Trophoblast cell (in vitro differentiated cells and primary cell): Measurements from ENCODE around the gene KCNH1.

ENCODE experiments used
- DNase-seq, 2 donors: peaks; one replicate each; pipeline ENCODE4 v3.0.0-alpha.2; 2016
- H2AFZ ChIP-seq: 2 replicates; pipeline ENCODE4 v1.6.1; 2013; ENCODE audit warnings: low read length, moderate library complexity, mild to moderate bottlenecking; ENCODE audit not compliant: insufficient read depth, poor library complexity
- H2AK5ac ChIP-seq: 2 replicates; pipeline ENCODE4 v1.6.1; 2013; ENCODE audit warnings: mild to moderate bottlenecking, low read length
- H2BK120ac ChIP-seq: 2 replicates; pipeline ENCODE4 v1.6.1; 2013; ENCODE audit warnings: low read length, mild to moderate bottlenecking, moderate library complexity; ENCODE audit not compliant: insufficient read depth, poor library complexity
- H2BK12ac ChIP-seq: 2 replicates; pipeline ENCODE4 v1.6.1; 2013; ENCODE audit warnings: mild to moderate bottlenecking, low read length, moderate library complexity
- H2BK5ac ChIP-seq: 2 replicates; pipeline ENCODE4 v1.6.1; 2013; ENCODE audit warnings: low read length, low read depth, moderate library complexity, mild to moderate bottlenecking; ENCODE audit not compliant: poor library complexity
- H3K14ac ChIP-seq: 2 replicates; pipeline ENCODE4 v1.6.1; 2013; ENCODE audit warnings: mild to moderate bottlenecking, low read length
- H3K18ac ChIP-seq: 2 replicates; pipeline ENCODE4 v1.6.1; 2013; ENCODE audit warnings: mild to moderate bottlenecking, low read length
- H3K23ac ChIP-seq: 2 replicates; pipeline ENCODE4 v1.6.1; 2013; ENCODE audit warnings: low read length
- H3K27ac ChIP-seq: 2 replicates; pipeline ENCODE4 v1.5.1; 2013; ENCODE audit warnings: low read depth, mild to moderate bottlenecking, inconsistent platforms, low read length, moderate library complexity
- H3K27me3 ChIP-seq: 2 replicates; pipeline ENCODE4 v1.6.1; 2013; ENCODE audit warnings: inconsistent platforms, mild to moderate bottlenecking, low read length, moderate library complexity; ENCODE audit not compliant: insufficient read depth
- H3K36me3 ChIP-seq, 2 experiments: 1 replicate in 1 of 2; 2 replicates in 1 of 2; pipeline ENCODE4 v1.6.1; 2013; ENCODE audit warnings: low read length in 2 of 2, mild to moderate bottlenecking in 2 of 2, moderate library complexity in 1 of 2; ENCODE audit not compliant: insufficient read depth in 2 of 2, control insufficient read depth in 1 of 2
- H3K4ac ChIP-seq: 2 replicates; pipeline ENCODE4 v1.6.1; 2013; ENCODE audit warnings: low read depth, mild to moderate bottlenecking, low read length, moderate library complexity
- H3K4me1 ChIP-seq, 2 experiments: 1 replicate in 1 of 2; 2 replicates in 1 of 2; pipeline ENCODE4 v1.6.1; 2013; ENCODE audit warnings: low read length in 2 of 2, mild to moderate bottlenecking in 2 of 2, moderate library complexity in 1 of 2; ENCODE audit not compliant: insufficient read depth in 2 of 2, control insufficient read depth in 1 of 2
- H3K4me2 ChIP-seq: 2 replicates; pipeline ENCODE4 v1.6.1; 2013; ENCODE audit warnings: inconsistent platforms, mild to moderate bottlenecking, low read length, moderate library complexity
- H3K4me3 ChIP-seq: 2 replicates; pipeline ENCODE4 v1.5.1; 2013; ENCODE audit warnings: mild to moderate bottlenecking, low read depth, low read length, inconsistent platforms
- H3K79me1 ChIP-seq: one replicate; pipeline ENCODE4 v1.6.1; 2013; ENCODE audit warnings: low read length
- H3K79me2 ChIP-seq: 2 replicates; pipeline ENCODE4 v1.6.1; 2013; ENCODE audit warnings: low read length, mild to moderate bottlenecking; ENCODE audit not compliant: control insufficient read depth, insufficient read depth, poor library complexity
- H3K9ac ChIP-seq: 2 replicates; pipeline ENCODE4 v1.6.1; 2013; ENCODE audit warnings: mild to moderate bottlenecking, low read length
- H3K9me3 ChIP-seq: 2 replicates; pipeline ENCODE4 v1.6.1; 2013; ENCODE audit warnings: low read depth, mild to moderate bottlenecking, control low read depth, inconsistent platforms, low read length; ENCODE audit not compliant: insufficient read depth
- H4K12ac ChIP-seq: 2 replicates; pipeline ENCODE4 v1.6.1; 2013; ENCODE audit warnings: low read depth, mild to moderate bottlenecking, low read length, moderate library complexity
- H4K8ac ChIP-seq: 2 replicates; pipeline ENCODE4 v1.6.1; 2013; ENCODE audit warnings: low read depth, mild to moderate bottlenecking, low read length, moderate library complexity
- H4K91ac ChIP-seq: one replicate; pipeline ENCODE4 v1.6.1; 2013; ENCODE audit warnings: low read depth, mild to moderate bottlenecking, low read length, moderate library complexity
- WGBS: extraction: QIAGEN DNeasy Blood & Tissue Kit; methylation state at CpG from one replicate; pipeline ENCODE4 v1.1.7; 2013; ENCODE audit warnings: missing lambda C conversion rate; ENCODE audit not compliant: insufficient read length, insufficient coverage; ENCODE audit errors: extremely low coverage; 5-methylcytosine and 5-hydroxymethylcytosine counted together

KCNH1 gene

GRCh38 chr1:211169353-211169752 lies 35.4 kb upstream of the KCNH1 start:
- Histone ChIP-seq H3K4me2 (no peak overlapping the region), H3K14ac (no peak overlapping the region), H3K23ac (no peak overlapping the region), H2AFZ (no peak overlapping the region), H3K9ac (no peak overlapping the region), H3K4me3 (no peak overlapping the region), H3K36me3 (peaks cover 0 to 3% of the 10 kb centered on the region in 2 experiments), H3K27me3 (no peaks in the 10 kb centered on the region), H3K18ac (no peak overlapping the region), H3K4me1 (no peaks in the 10 kb centered on the region), H2AK5ac (no peak overlapping the region), H3K9me3 (peaks cover 6% of the 10 kb centered on the region), H2BK120ac (no peak overlapping the region), H2BK5ac (no peak overlapping the region), H4K8ac (no peak overlapping the region), H3K27ac (no peak overlapping the region), H3K79me1 (no peaks in the 10 kb centered on the region), H2BK12ac (no peak overlapping the region), H4K12ac (no peak overlapping the region), H3K79me2 (no peaks in the 10 kb centered on the region), H3K4ac (no peak overlapping the region), H4K91ac (no peak overlapping the region)
- peak; percentile 17 to 53 for DNase-seq
- WGBS = no CpG with 5 or more reads among the region's 1 CpG

GRCh38 chr1:211158866-211159265 lies 24.9 kb upstream of the KCNH1 start:
- H3K4me3 ChIP-seq = no peak overlapping the region
- H2AFZ ChIP-seq = no peak overlapping the region
- H3K9ac ChIP-seq = no peak overlapping the region
- H2BK12ac ChIP-seq = no peak overlapping the region
- no peak overlapping the region for H2BK5ac ChIP-seq
- H4K8ac ChIP-seq = no peak overlapping the region
- no peaks in the 10 kb centered on the region for H3K4me1 ChIP-seq
- H3K27ac ChIP-seq = no peak overlapping the region
- no peaks in the 10 kb centered on the region for H3K9me3 ChIP-seq
- no peak overlapping the region for H4K12ac ChIP-seq
- no peak overlapping the region for H3K4me2 ChIP-seq
- no CpG with 5 or more reads among the region's 1 CpG for WGBS
- H3K27me3 ChIP-seq = no peaks in the 10 kb centered on the region
- H2BK120ac ChIP-seq = no peak overlapping the region
- DNase-seq = no peak
- no peak overlapping the region for H3K4ac ChIP-seq
- H2AK5ac ChIP-seq = no peak overlapping the region
- no peak overlapping the region for H4K91ac ChIP-seq
- H3K79me2 ChIP-seq = no peaks in the 10 kb centered on the region
- no peak overlapping the region for H3K18ac ChIP-seq
- no peaks in the 10 kb centered on the region for H3K79me1 ChIP-seq
- no peak overlapping the region for H3K23ac ChIP-seq
- no peak overlapping the region for H3K14ac ChIP-seq
- no peaks in the 10 kb centered on the region for H3K36me3 ChIP-seq

- Histone ChIP-seq H3K4me3 (no peak overlapping the region), H2BK120ac (no peak overlapping the region), H4K8ac (no peak overlapping the region), H3K9ac (no peak overlapping the region), H3K4me2 (no peak overlapping the region), H3K36me3 (no peaks in the 10 kb centered on the region), H2BK5ac (no peak overlapping the region), H3K27me3 (no peaks in the 10 kb centered on the region), H2AK5ac (no peak overlapping the region), H3K79me1 (no peaks in the 10 kb centered on the region), H3K18ac (no peak overlapping the region), H3K4me1 (no peaks in the 10 kb centered on the region), H2AFZ (no peak overlapping the region), H3K23ac (no peak overlapping the region), H3K14ac (no peak overlapping the region), H4K91ac (no peak overlapping the region), H3K79me2 (no peaks in the 10 kb centered on the region), H3K9me3 (no peaks in the 10 kb centered on the region), H3K4ac (no peak overlapping the region), H2BK12ac (no peak overlapping the region), H4K12ac (no peak overlapping the region), H3K27ac (no peak overlapping the region)
- WGBS = no CpG with 5 or more reads among the region's 2 CpGs
- no peak for DNase-seq
These were observed 21.1 kb upstream of the KCNH1 start for GRCh38 chr1:211155040-211155439.

- Histone ChIP-seq H4K91ac (no peak overlapping the region), H3K4me3 (no peak overlapping the region), H3K4me2 (no peak overlapping the region), H3K79me2 (no peaks in the 10 kb centered on the region), H2BK12ac (no peak overlapping the region), H4K12ac (no peak overlapping the region), H3K9ac (no peak overlapping the region), H2BK120ac (no peak overlapping the region), H3K36me3 (no peaks in the 10 kb centered on the region), H3K27me3 (no peaks in the 10 kb centered on the region), H2AK5ac (no peak overlapping the region), H2AFZ (no peak overlapping the region), H3K9me3 (no peaks in the 10 kb centered on the region), H4K8ac (no peak overlapping the region), H2BK5ac (no peak overlapping the region), H3K27ac (no peak overlapping the region), H3K14ac (no peak overlapping the region), H3K23ac (no peak overlapping the region), H3K4me1 (no peaks in the 10 kb centered on the region), H3K18ac (no peak overlapping the region), H3K79me1 (no peaks in the 10 kb centered on the region), H3K4ac (no peak overlapping the region)
- DNase-seq = no peak
- WGBS = no CpG with 5 or more reads among the region's 1 CpG
These were observed 20.0 kb upstream of the KCNH1 start for GRCh38 chr1:211153932-211154331.
